MCF 10A (cell line): Measurements from ENCODE around the gene LRPAP1. TPM values are rescaled to one million over a fixed set of nuclear protein-coding genes. Genes with fewer than 3 reads are reported as not detected.
"Not testable (repeated sequence)": the region's sequence is repeated elsewhere in the genome, so short reads cannot be mapped to it uniquely, and the experiment has no call there.

Experiments used
- BruUV-seq: library from RNA; stranded (reverse); fragments of 400-500 nt; replicated peaks from 2 replicates; lab custom pipeline; 2021; lab: Mats Ljungman, UMichigan
- CTCF ChIA-PET: fragments of 300-600 bp; sonication (Branson Sonifier 250); formaldehyde crosslinking; extraction: SDS; loops from one replicate; lab custom pipeline; 2021; ENCODE audit warnings: antibody characterized with exemption, inconsistent platforms; lab: Yijun Ruan, JAX
- POLR2A ChIA-PET: fragments of 300-600, 350-650 bp; sonication (Branson Sonifier 250); formaldehyde crosslinking; extraction: SDS; loops from one replicate; lab custom pipeline; 2020; ENCODE audit warnings: antibody characterized with exemption, inconsistent platforms; lab: Yijun Ruan, JAX
- DNase-seq: peaks from one replicate; pipeline ENCODE4 v3.0.0-alpha.2; 2018; ENCODE audit not compliant: unreplicated experiment
- H3K27ac Mint-ChIP-seq: one replicate; pipeline ENCODE4 v1.8.0; 2022; ENCODE audit warnings: mild to moderate bottlenecking, low read depth, mixed read lengths; ENCODE audit not compliant: unreplicated experiment
- H3K27me3 Mint-ChIP-seq: one replicate; pipeline ENCODE4 v1.8.0; 2022; ENCODE audit warnings: mixed read lengths; ENCODE audit not compliant: insufficient read depth, unreplicated experiment
- H3K36me3 Mint-ChIP-seq: one replicate; pipeline ENCODE4 v1.8.0; 2022; ENCODE audit warnings: mild to moderate bottlenecking, moderate library complexity, mixed read lengths; ENCODE audit not compliant: insufficient read depth, unreplicated experiment
- H3K4me1 Mint-ChIP-seq: one replicate; pipeline ENCODE4 v1.8.0; 2022; ENCODE audit warnings: mixed read lengths; ENCODE audit not compliant: insufficient read depth, unreplicated experiment
- H3K4me3 Mint-ChIP-seq: one replicate; pipeline ENCODE4 v1.8.0; 2022; ENCODE audit warnings: mild to moderate bottlenecking, moderate library complexity, mixed read lengths; ENCODE audit not compliant: unreplicated experiment
- H3K9me3 Mint-ChIP-seq: one replicate; pipeline ENCODE4 v1.8.0; 2022; ENCODE audit warnings: mixed read lengths; ENCODE audit not compliant: unreplicated experiment
- CTCF ChIP-seq: fragments of 200-600 bp; IDR thresholded peaks from one replicate; pipeline ENCODE4 v1.8.0; 2022; ENCODE audit warnings: antibody characterized with exemption, mild to moderate bottlenecking; ENCODE audit not compliant: unreplicated experiment
- intact Hi-C: fragments of 100-400 bp; cut with micrococcal nuclease; formaldehyde crosslinking; loops from 2 replicates; pipeline ENCODE4 v1.14.1; 2022
- total RNA-seq: library from RNA; stranded (reverse); gene quantifications from 2 replicates; pipeline ENCODE4 v1.2.3, GENCODE V29; 2022

The LRPAP1 gene
- total RNA-seq, 1 experiment from 2014 or later: 93.6 TPM

DNA sequence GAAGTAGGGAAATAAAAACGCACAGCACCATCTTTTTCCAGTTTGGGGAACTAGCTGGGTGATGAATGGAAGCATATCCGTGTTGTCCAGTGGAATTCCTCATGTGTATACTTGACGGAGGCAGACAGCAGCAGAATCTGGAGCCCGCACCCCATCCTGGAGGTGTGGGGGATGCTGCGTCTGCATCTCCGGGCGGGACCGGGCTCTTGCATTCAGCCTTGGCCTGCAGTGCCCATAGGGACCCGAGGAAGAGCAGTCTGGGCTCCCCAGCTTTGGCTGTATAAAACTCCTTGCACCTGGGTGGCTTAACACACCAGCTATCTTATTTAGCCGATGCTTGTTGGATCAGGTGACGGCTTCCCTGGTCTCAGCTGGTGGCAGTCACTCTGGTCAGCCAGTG lies 39.7 kb upstream of the LRPAP1 start:
- no peaks in the 10 kb centered on the region for H3K4me1 Mint-ChIP-seq
- intact Hi-C loops: no loop called here
- H3K27ac Mint-ChIP-seq: no peak overlapping the region
- H3K36me3 Mint-ChIP-seq: no peaks in the 10 kb centered on the region
- no peak overlapping the region for H3K4me3 Mint-ChIP-seq
- CTCF ChIA-PET: no interaction called here
- H3K27me3 Mint-ChIP-seq: no peaks in the 10 kb centered on the region
- no TSS peak for BruUV-seq
- no peaks in the 10 kb centered on the region for H3K9me3 Mint-ChIP-seq
- no peak for DNase-seq
- no peak for TF ChIP-seq CTCF
- POLR2A ChIA-PET: no interaction called here

GRCh38 chr4:3570923-3571322 lies 38.7 kb upstream of the LRPAP1 start:
- intact Hi-C loops, H3K27ac Mint-ChIP-seq, H3K36me3 Mint-ChIP-seq, H3K4me3 Mint-ChIP-seq, H3K27me3 Mint-ChIP-seq, CTCF ChIA-PET, BruUV-seq, POLR2A ChIA-PET, H3K4me1 Mint-ChIP-seq, DNase-seq, H3K9me3 Mint-ChIP-seq: not testable (repeated sequence)

GRCh38 chr4:3569611-3570010 lies 37.4 kb upstream of the LRPAP1 start:
- H3K9me3 Mint-ChIP-seq, DNase-seq, H3K27ac Mint-ChIP-seq, intact Hi-C loops, H3K4me1 Mint-ChIP-seq, H3K36me3 Mint-ChIP-seq, BruUV-seq, H3K27me3 Mint-ChIP-seq, H3K4me3 Mint-ChIP-seq, POLR2A ChIA-PET, CTCF ChIA-PET: not testable (repeated sequence)

- H3K4me3 Mint-ChIP-seq, DNase-seq, H3K27me3 Mint-ChIP-seq, H3K27ac Mint-ChIP-seq, H3K36me3 Mint-ChIP-seq, H3K4me1 Mint-ChIP-seq, intact Hi-C loops, BruUV-seq, H3K9me3 Mint-ChIP-seq, POLR2A ChIA-PET: not testable (repeated sequence)
- CTCF ChIA-PET: interaction anchor here (1.7 kb wide), 1 partner anchor 314 kb away, joined by 3 read pairs; no protein-coding TSS in a partner anchor
These were observed 34.5 kb upstream of the LRPAP1 start for GRCh38 chr4:3566701-3567100.

GRCh38 chr4:3566301-3566700 lies 34.1 kb upstream of the LRPAP1 start:
- intact Hi-C loops, H3K27me3 Mint-ChIP-seq, H3K36me3 Mint-ChIP-seq, H3K27ac Mint-ChIP-seq, BruUV-seq, H3K4me1 Mint-ChIP-seq, H3K4me3 Mint-ChIP-seq, POLR2A ChIA-PET, H3K9me3 Mint-ChIP-seq, DNase-seq: not testable (repeated sequence)
- CTCF ChIA-PET: interaction anchor here (1.7 kb wide), 1 partner anchor 315 kb away, joined by 3 read pairs; no protein-coding TSS in a partner anchor

- H3K9me3 Mint-ChIP-seq, POLR2A ChIA-PET, H3K4me1 Mint-ChIP-seq, intact Hi-C loops, H3K4me3 Mint-ChIP-seq, H3K27ac Mint-ChIP-seq, BruUV-seq, H3K36me3 Mint-ChIP-seq, H3K27me3 Mint-ChIP-seq, DNase-seq: not testable (repeated sequence)
- CTCF ChIA-PET: interaction anchor here (1.7 kb wide), 1 partner anchor 316 kb away, joined by 3 read pairs; no protein-coding TSS in a partner anchor
These were observed 32.7 kb upstream of the LRPAP1 start for GRCh38 chr4:3564948-3565347.
